Liver (tissue), 3 donors: ENCODE measurements around the gene KLHL2.

Source experiments
- EGR1 ChIP-seq, 2 donors: IDR thresholded peaks; 2 replicates each; pipeline ENCODE4 v1.6.1; 2016 to 2018; ENCODE audit warnings: antibody characterized with exemption in 2 of 2, low read depth in 2 of 2
- FOXA1 ChIP-seq: IDR thresholded peaks from 2 replicates; pipeline ENCODE4 v1.6.1; 2016; ENCODE audit warnings: antibody characterized with exemption
- HNF4G ChIP-seq: IDR thresholded peaks from 2 replicates; pipeline ENCODE4 v1.6.1; 2016; ENCODE audit warnings: antibody characterized with exemption
- RAD21 ChIP-seq, 2 donors: IDR thresholded peaks; 2 replicates each; pipeline ENCODE4 v1.6.1; 2016; ENCODE audit warnings: antibody characterized with exemption in 2 of 2, mild to moderate bottlenecking in 2 of 2
- SP1 ChIP-seq: IDR thresholded peaks from 2 replicates; pipeline ENCODE4 v1.6.1; 2018; ENCODE audit warnings: antibody characterized with exemption, mild to moderate bottlenecking
- TAF1 ChIP-seq: conservative IDR thresholded peaks from 2 replicates; pipeline ENCODE4 v1.6.1; 2016; ENCODE audit warnings: antibody characterized with exemption, mild to moderate bottlenecking
- YY1 ChIP-seq: IDR thresholded peaks from 2 replicates; pipeline ENCODE4 v1.6.1; 2016; ENCODE audit warnings: antibody characterized with exemption, mild to moderate bottlenecking
- TF ChIP-seq, protein P1 (sequence below): fragments of 150-350 bp; IDR thresholded peaks from 2 replicates; pipeline ENCODE4 v1.5.1; 2017; ENCODE audit warnings: improper control_type of control experiment, low read depth, low read length; ENCODE audit not compliant: missing input control
- TF ChIP-seq, protein P2 (sequence below): IDR thresholded peaks from 2 replicates; pipeline ENCODE4 v1.6.1; 2016; ENCODE audit warnings: antibody characterized with exemption
- TF ChIP-seq, protein P3 (sequence below): IDR thresholded peaks from 2 replicates; pipeline ENCODE4 v1.6.1; 2016; ENCODE audit warnings: antibody characterized with exemption
- TF ChIP-seq, protein P4 (sequence below): IDR thresholded peaks from 2 replicates; pipeline ENCODE4 v1.6.1; 2016; ENCODE audit warnings: antibody characterized with exemption, mild to moderate bottlenecking
- donor health status: healthy.
- donor health status: healthy.

DNA sequence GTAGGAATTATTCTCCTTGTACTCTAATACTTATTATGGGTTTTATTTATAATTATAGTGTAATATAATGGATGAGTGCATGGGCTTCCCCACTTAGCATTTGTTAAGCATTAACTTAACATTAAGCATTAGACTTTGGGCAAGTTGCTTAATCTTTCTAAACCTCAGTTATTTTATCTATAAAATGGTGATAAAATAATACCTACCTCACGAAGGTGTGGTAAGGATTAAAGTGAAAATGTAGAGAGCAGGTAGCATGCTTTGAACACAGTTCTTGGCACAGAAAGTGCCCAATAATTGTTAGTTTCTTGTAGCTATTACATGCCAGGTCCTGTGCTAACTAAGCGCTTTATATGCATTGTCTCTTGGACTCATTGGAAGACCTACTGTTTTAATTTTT is 122.7 kb downstream of the KLHL2 start:
- TF ChIP-seq, protein P1, sequence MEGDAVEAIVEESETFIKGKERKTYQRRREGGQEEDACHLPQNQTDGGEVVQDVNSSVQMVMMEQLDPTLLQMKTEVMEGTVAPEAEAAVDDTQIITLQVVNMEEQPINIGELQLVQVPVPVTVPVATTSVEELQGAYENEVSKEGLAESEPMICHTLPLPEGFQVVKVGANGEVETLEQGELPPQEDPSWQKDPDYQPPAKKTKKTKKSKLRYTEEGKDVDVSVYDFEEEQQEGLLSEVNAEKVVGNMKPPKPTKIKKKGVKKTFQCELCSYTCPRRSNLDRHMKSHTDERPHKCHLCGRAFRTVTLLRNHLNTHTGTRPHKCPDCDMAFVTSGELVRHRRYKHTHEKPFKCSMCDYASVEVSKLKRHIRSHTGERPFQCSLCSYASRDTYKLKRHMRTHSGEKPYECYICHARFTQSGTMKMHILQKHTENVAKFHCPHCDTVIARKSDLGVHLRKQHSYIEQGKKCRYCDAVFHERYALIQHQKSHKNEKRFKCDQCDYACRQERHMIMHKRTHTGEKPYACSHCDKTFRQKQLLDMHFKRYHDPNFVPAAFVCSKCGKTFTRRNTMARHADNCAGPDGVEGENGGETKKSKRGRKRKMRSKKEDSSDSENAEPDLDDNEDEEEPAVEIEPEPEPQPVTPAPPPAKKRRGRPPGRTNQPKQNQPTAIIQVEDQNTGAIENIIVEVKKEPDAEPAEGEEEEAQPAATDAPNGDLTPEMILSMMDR: no peak
- no peak for TF ChIP-seq YY1
- TF ChIP-seq EGR1 (IDR thresholded peaks at IDR 0.05; ENCODE audit: low read depth in 2 of 2): no peak
- TF ChIP-seq, protein P2, sequence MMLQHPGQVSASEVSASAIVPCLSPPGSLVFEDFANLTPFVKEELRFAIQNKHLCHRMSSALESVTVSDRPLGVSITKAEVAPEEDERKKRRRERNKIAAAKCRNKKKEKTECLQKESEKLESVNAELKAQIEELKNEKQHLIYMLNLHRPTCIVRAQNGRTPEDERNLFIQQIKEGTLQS: no peak
- TF ChIP-seq, protein P3, sequence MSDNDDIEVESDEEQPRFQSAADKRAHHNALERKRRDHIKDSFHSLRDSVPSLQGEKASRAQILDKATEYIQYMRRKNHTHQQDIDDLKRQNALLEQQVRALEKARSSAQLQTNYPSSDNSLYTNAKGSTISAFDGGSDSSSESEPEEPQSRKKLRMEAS: no peak
- TF ChIP-seq FOXA1: no peak
- TF ChIP-seq HNF4G: no peak
- TF ChIP-seq, protein P4, sequence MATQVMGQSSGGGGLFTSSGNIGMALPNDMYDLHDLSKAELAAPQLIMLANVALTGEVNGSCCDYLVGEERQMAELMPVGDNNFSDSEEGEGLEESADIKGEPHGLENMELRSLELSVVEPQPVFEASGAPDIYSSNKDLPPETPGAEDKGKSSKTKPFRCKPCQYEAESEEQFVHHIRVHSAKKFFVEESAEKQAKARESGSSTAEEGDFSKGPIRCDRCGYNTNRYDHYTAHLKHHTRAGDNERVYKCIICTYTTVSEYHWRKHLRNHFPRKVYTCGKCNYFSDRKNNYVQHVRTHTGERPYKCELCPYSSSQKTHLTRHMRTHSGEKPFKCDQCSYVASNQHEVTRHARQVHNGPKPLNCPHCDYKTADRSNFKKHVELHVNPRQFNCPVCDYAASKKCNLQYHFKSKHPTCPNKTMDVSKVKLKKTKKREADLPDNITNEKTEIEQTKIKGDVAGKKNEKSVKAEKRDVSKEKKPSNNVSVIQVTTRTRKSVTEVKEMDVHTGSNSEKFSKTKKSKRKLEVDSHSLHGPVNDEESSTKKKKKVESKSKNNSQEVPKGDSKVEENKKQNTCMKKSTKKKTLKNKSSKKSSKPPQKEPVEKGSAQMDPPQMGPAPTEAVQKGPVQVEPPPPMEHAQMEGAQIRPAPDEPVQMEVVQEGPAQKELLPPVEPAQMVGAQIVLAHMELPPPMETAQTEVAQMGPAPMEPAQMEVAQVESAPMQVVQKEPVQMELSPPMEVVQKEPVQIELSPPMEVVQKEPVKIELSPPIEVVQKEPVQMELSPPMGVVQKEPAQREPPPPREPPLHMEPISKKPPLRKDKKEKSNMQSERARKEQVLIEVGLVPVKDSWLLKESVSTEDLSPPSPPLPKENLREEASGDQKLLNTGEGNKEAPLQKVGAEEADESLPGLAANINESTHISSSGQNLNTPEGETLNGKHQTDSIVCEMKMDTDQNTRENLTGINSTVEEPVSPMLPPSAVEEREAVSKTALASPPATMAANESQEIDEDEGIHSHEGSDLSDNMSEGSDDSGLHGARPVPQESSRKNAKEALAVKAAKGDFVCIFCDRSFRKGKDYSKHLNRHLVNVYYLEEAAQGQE: no peak
- no peak for TF ChIP-seq TAF1
- TF ChIP-seq RAD21 (IDR thresholded peaks at IDR 0.05): no peak
- no peak for TF ChIP-seq SP1
